ENCODE measurements around the gene LDLRAD3.

LDLRAD3 gene

DNA sequence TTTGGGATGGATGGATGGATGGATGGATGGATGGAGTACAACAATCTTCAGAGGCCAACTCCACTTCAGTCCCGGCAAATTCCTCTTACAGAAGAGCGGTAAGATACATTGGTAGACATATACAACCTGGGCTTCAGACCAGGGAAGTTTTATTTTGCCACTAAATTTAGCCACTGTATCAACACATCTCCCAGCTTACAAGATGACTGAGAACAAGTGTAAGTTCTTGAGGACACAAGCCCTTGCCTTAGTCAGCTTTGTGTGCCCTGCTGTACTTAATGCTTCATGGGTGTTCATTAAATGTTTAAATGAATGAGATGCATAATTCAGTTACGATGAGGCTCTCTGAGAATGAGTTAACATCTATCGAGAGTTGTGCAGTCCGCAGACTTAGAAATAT lies 217.7 kb downstream of the LDLRAD3 start:
- no peak overlapping the region for H3K4ac ChIP-seq (ENCODE audit: low read depth, low read length)
- no peak overlapping the region for H3K18ac ChIP-seq (ENCODE audit: low read length)
- H3K56ac ChIP-seq (ENCODE audit: low read length), result no peak overlapping the region
- no peak overlapping the region for H3K23ac ChIP-seq (ENCODE audit: low read length)
- no peaks in the 10 kb centered on the region for H3K4me1 ChIP-seq (ENCODE audit: control insufficient read depth, low read depth, low read length)
- H2AK5ac ChIP-seq (ENCODE audit: low read length), result no peak overlapping the region
- no peak overlapping the region for H3K4me3 ChIP-seq (ENCODE audit: low read length)
- no peak overlapping the region for H2BK120ac ChIP-seq (ENCODE audit: low read depth, low read length)
- no peak overlapping the region for H3K27ac ChIP-seq (ENCODE audit: low read depth, low read length)
- no CpG with 5 or more reads among the region's 5 CpGs for WGBS (ENCODE audit: extremely low coverage, insufficient coverage, low lambda C conversion rate)
- no peak overlapping the region for H3K4me2 ChIP-seq (ENCODE audit: low read length)
- H2BK5ac ChIP-seq (ENCODE audit: low read length), result no peak overlapping the region
- no peaks in the 10 kb centered on the region for H3K79me2 ChIP-seq (ENCODE audit: control insufficient read depth, insufficient read depth, low read length)
- no peak for DNase-seq
- no peak overlapping the region for H4K5ac ChIP-seq (ENCODE audit: low read length)
- H2BK15ac ChIP-seq (replicated peaks; ENCODE audit: low read depth), result no peak overlapping the region
- H3K9ac ChIP-seq (ENCODE audit: low read length), result no peak overlapping the region
- no peaks in the 10 kb centered on the region for H3K27me3 ChIP-seq (ENCODE audit: insufficient read depth, low read length, poor library complexity)
- no peaks in the 10 kb centered on the region for H3K79me1 ChIP-seq (ENCODE audit: low read length)
- H4K8ac ChIP-seq (ENCODE audit: low read depth, low read length), result no peak overlapping the region
- H3K36me3 ChIP-seq (ENCODE audit: control insufficient read depth, insufficient read depth, low read length), result no peaks in the 10 kb centered on the region

DNA sequence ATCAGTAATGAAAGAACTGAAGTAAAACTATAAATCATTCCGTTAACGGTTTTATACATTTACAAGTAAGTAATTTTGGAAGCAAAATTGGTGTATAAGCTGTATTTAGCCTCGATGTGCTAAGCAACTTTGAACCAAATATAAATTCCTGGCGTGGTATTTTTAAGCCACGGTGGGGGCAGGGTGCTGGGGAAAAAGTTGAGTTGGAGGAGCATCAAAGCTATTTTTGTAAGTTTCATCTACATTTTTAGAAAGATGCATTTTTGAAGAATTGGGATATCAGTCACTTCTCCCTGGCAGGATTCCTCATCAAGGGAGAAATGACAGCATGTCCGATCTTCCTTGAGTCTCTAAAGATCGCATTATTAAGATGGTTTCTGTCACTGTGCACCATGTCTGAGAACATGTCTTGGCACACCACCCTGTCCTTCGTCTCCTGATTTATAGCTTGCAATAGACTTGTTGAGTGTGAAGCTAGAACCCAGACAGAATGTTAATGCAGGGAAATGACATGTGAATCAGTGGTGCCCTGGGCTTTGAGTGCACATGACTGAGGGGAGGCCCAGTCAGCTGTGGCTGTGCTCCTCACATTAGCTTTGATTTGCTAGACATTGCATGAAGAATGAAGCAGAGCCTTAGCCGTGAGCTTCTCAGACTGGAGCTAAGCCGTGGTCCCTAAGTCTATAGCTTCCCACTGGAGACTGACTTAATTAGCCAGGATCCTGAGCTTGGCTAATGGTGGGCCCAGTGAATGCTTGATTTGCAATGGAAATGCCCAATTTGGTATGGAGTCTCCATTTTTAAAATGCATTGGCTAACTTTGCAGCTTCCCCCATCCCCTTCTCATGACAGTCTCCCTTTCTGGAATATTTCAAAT lies 218.4 kb downstream of the LDLRAD3 start:
- no peak overlapping the region for H3K27ac ChIP-seq (ENCODE audit: low read depth, low read length)
- WGBS (ENCODE audit: extremely low coverage, insufficient coverage, low lambda C conversion rate), result no CpG with 5 or more reads among the region's 10 CpGs

DNA sequence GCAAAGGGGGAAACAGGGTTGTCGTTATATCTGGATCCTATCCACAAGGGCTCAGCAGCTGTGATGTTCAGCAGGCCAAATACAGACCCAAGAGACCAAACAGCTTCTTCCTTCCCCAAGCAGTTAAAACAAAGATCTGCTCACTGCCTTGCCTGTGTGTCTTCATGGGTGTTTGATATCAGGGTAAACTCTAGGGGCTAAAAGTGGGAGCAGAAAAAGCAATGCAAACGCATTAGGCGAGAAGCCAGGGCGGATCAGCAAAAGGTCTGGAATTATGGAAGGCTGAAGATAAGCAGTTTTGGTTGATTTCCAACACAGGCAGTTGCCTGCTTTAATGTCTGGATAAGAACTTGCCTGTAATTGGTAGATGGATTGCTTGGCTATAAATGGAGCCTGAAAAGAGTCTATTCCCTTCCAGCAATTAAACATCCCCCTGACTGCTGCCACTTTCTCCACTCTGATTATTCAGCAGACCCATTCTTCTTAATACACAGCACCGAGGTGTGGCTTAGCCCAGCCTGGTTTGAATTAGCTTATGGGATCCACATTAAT lies 219.1 kb downstream of the LDLRAD3 start:
- no peak overlapping the region for H2BK120ac ChIP-seq (ENCODE audit: low read depth, low read length)
- no peak overlapping the region for H3K18ac ChIP-seq (ENCODE audit: low read length)
- no CpG with 5 or more reads among the region's 5 CpGs for WGBS (ENCODE audit: extremely low coverage, insufficient coverage, low lambda C conversion rate)
- no peak overlapping the region for H4K5ac ChIP-seq (ENCODE audit: low read length)
- no peak overlapping the region for H3K27ac ChIP-seq (ENCODE audit: low read depth, low read length)
- H2AK5ac ChIP-seq (ENCODE audit: low read length), result no peak overlapping the region
- H4K8ac ChIP-seq (ENCODE audit: low read depth, low read length), result no peak overlapping the region
- no peak overlapping the region for H3K56ac ChIP-seq (ENCODE audit: low read length)
- H3K79me2 ChIP-seq (ENCODE audit: control insufficient read depth, insufficient read depth, low read length), result no peaks in the 10 kb centered on the region
- no peak overlapping the region for H3K4me2 ChIP-seq (ENCODE audit: low read length)
- no peak overlapping the region for H2BK15ac ChIP-seq (replicated peaks; ENCODE audit: low read depth)
- no peak overlapping the region for H3K9ac ChIP-seq (ENCODE audit: low read length)
- DNase-seq, result no peak
- H3K36me3 ChIP-seq (ENCODE audit: control insufficient read depth, insufficient read depth, low read length), result no peaks in the 10 kb centered on the region
- H3K79me1 ChIP-seq (ENCODE audit: low read length), result no peaks in the 10 kb centered on the region
- no peak overlapping the region for H3K4me3 ChIP-seq (ENCODE audit: low read length)
- no peak overlapping the region for H3K4ac ChIP-seq (ENCODE audit: low read depth, low read length)
- H3K4me1 ChIP-seq (ENCODE audit: control insufficient read depth, low read depth, low read length), result no peaks in the 10 kb centered on the region
- H3K23ac ChIP-seq (ENCODE audit: low read length), result no peak overlapping the region
- no peaks in the 10 kb centered on the region for H3K27me3 ChIP-seq (ENCODE audit: insufficient read depth, low read length, poor library complexity)
- H2BK5ac ChIP-seq (ENCODE audit: low read length), result no peak overlapping the region

More for the DNA sequence above, 218.4 kb downstream of the LDLRAD3 start:
- no peak overlapping the region for H3K4me3 ChIP-seq (ENCODE audit: low read length)
- no peaks in the 10 kb centered on the region for H3K79me1 ChIP-seq (ENCODE audit: low read length)
- H3K36me3 ChIP-seq (ENCODE audit: control insufficient read depth, insufficient read depth, low read length), result no peaks in the 10 kb centered on the region
- H3K18ac ChIP-seq (ENCODE audit: low read length), result no peak overlapping the region
- no peak overlapping the region for H3K4me2 ChIP-seq (ENCODE audit: low read length)
- no peak overlapping the region for H3K9ac ChIP-seq (ENCODE audit: low read length)
- no peaks in the 10 kb centered on the region for H3K27me3 ChIP-seq (ENCODE audit: insufficient read depth, low read length, poor library complexity)
- no peak overlapping the region for H3K23ac ChIP-seq (ENCODE audit: low read length)
- no peak overlapping the region for H2BK15ac ChIP-seq (replicated peaks; ENCODE audit: low read depth)
- H2AK5ac ChIP-seq (ENCODE audit: low read length), result no peak overlapping the region
- no peak overlapping the region for H3K4ac ChIP-seq (ENCODE audit: low read depth, low read length)
- H3K56ac ChIP-seq (ENCODE audit: low read length), result no peak overlapping the region
- H4K8ac ChIP-seq (ENCODE audit: low read depth, low read length), result no peak overlapping the region
- H2BK5ac ChIP-seq (ENCODE audit: low read length), result no peak overlapping the region
- H4K5ac ChIP-seq (ENCODE audit: low read length), result no peak overlapping the region
- no peak overlapping the region for H2BK120ac ChIP-seq (ENCODE audit: low read depth, low read length)
- no peaks in the 10 kb centered on the region for H3K4me1 ChIP-seq (ENCODE audit: control insufficient read depth, low read depth, low read length)
- no peaks in the 10 kb centered on the region for H3K79me2 ChIP-seq (ENCODE audit: control insufficient read depth, insufficient read depth, low read length)
- no peak for DNase-seq

DNA sequence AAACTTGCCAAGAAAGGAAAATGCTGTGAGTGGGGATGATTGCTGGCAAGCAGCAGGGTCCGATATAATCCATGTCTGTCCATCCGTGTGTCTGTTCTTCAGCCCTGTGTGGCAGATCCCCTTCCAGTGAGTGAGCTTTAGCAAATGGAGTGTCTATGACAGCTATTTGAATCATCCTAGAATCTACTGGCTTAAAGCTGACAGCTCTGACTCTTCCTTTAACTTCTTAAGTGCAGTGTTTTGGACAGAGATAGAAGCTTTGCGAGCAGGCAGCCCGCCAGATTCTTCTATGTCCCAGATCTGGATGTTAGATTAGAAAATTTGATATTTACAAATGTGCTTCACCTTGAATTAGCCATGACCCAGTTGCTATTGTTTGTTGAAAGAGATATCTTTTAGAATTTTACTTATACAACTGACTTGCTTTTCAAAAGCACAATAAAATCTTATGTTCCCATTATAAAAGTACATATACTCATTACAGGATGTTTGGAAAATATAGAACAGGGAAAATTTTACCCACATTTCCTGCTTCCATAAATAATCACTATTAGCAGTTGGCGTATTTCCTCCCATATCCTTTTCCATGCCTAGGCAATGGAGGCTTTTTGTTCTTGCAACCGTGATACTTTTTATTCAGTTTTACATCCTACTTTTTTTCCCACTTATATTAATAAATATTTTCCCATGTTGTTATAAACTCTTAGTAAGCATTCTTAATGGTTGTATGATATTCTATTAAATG lies 220.8 kb downstream of the LDLRAD3 start:
- no peaks in the 10 kb centered on the region for H3K79me1 ChIP-seq (ENCODE audit: low read length)
- H4K5ac ChIP-seq (ENCODE audit: low read length), result no peak overlapping the region
- no CpG with 5 or more reads among the region's 6 CpGs for WGBS (ENCODE audit: extremely low coverage, insufficient coverage, low lambda C conversion rate)
- H2BK120ac ChIP-seq (ENCODE audit: low read depth, low read length), result no peak overlapping the region
- no peak overlapping the region for H2BK15ac ChIP-seq (replicated peaks; ENCODE audit: low read depth)
- no peak overlapping the region for H3K4me2 ChIP-seq (ENCODE audit: low read length)
- H3K18ac ChIP-seq (ENCODE audit: low read length), result no peak overlapping the region
- no peak overlapping the region for H4K8ac ChIP-seq (ENCODE audit: low read depth, low read length)
- H3K9ac ChIP-seq (ENCODE audit: low read length), result no peak overlapping the region
- H3K4me3 ChIP-seq (ENCODE audit: low read length), result no peak overlapping the region
- no peak overlapping the region for H3K56ac ChIP-seq (ENCODE audit: low read length)
- H2AK5ac ChIP-seq (ENCODE audit: low read length), result no peak overlapping the region
- H3K4ac ChIP-seq (ENCODE audit: low read depth, low read length), result no peak overlapping the region
- no peak overlapping the region for H2BK5ac ChIP-seq (ENCODE audit: low read length)
- H3K27me3 ChIP-seq (ENCODE audit: insufficient read depth, low read length, poor library complexity), result no peaks in the 10 kb centered on the region
- H3K4me1 ChIP-seq (ENCODE audit: control insufficient read depth, low read depth, low read length), result no peaks in the 10 kb centered on the region
- H3K23ac ChIP-seq (ENCODE audit: low read length), result no peak overlapping the region
- H3K27ac ChIP-seq (ENCODE audit: low read depth, low read length), result no peak overlapping the region
- no peaks in the 10 kb centered on the region for H3K79me2 ChIP-seq (ENCODE audit: control insufficient read depth, insufficient read depth, low read length)
- no peaks in the 10 kb centered on the region for H3K36me3 ChIP-seq (ENCODE audit: control insufficient read depth, insufficient read depth, low read length)
- no peak for DNase-seq

DNA sequence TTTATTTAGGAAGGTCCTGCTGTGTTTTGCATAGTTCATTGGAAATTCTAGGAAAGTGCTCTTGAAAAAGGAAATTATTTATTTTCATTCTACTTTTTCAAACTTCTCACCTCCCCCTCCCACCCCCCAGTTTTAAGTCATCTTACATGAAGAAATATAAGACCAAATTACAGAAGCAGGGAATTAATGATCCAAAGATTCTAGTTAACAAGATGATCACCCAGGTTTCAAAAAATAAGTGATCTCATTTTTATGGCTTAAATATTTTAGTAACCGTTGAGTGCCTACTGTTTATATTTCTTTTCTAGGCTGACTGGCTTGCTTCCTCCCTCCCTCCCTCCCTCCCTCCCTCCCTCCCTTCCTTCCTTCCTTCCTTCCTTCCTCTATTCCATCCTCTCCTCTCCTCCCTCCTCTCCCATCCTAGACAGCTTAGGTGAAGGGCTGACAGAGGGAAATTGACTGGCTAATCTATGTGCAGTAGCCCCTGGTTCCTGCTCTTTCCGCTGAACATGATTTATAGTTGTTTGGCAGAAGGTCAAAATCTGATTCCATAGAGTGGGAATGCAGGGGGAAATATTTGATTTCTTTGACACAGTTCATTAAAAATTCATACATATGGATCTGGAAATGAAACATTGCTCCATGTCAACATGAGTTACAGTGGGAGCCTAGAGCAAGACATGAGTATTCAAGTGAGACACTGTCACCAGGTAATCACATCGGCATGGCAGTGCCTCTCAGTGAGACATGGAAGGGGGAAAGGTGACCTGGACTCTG lies 221.9 kb downstream of the LDLRAD3 start:
- no peak overlapping the region for H3K4me2 ChIP-seq (ENCODE audit: low read length)
- H3K18ac ChIP-seq (ENCODE audit: low read length), result no peak overlapping the region
- WGBS (ENCODE audit: extremely low coverage, insufficient coverage, low lambda C conversion rate), result no CpG with 5 or more reads among the region's 3 CpGs
- no peaks in the 10 kb centered on the region for H3K79me1 ChIP-seq (ENCODE audit: low read length)
- no peak overlapping the region for H2AK5ac ChIP-seq (ENCODE audit: low read length)
- H2BK120ac ChIP-seq (ENCODE audit: low read depth, low read length), result no peak overlapping the region
- no peak for DNase-seq
- H3K36me3 ChIP-seq (ENCODE audit: control insufficient read depth, insufficient read depth, low read length), result no peaks in the 10 kb centered on the region
- H2BK5ac ChIP-seq (ENCODE audit: low read length), result no peak overlapping the region
- H3K4ac ChIP-seq (ENCODE audit: low read depth, low read length), result no peak overlapping the region
- no peak overlapping the region for H3K4me3 ChIP-seq (ENCODE audit: low read length)
- H3K56ac ChIP-seq (ENCODE audit: low read length), result no peak overlapping the region
- no peak overlapping the region for H4K8ac ChIP-seq (ENCODE audit: low read depth, low read length)
- no peak overlapping the region for H2BK15ac ChIP-seq (replicated peaks; ENCODE audit: low read depth)
- no peak overlapping the region for H3K9ac ChIP-seq (ENCODE audit: low read length)
- no peak overlapping the region for H3K27ac ChIP-seq (ENCODE audit: low read depth, low read length)
- no peak overlapping the region for H3K23ac ChIP-seq (ENCODE audit: low read length)
- H3K79me2 ChIP-seq (ENCODE audit: control insufficient read depth, insufficient read depth, low read length), result no peaks in the 10 kb centered on the region
- no peaks in the 10 kb centered on the region for H3K27me3 ChIP-seq (ENCODE audit: insufficient read depth, low read length, poor library complexity)
- H3K4me1 ChIP-seq (ENCODE audit: control insufficient read depth, low read depth, low read length), result no peaks in the 10 kb centered on the region
- H4K5ac ChIP-seq (ENCODE audit: low read length), result no peak overlapping the region
